GM12878 (cell line): Measurements from ENCODE around the gene SLC25A29. TPM values are rescaled to one million over a fixed set of nuclear protein-coding genes. Genes with fewer than 3 reads are reported as not detected.

Experiments used
- ATAC-seq: fragments of 200-7000 bp; cut with Tn5 transposase; 3 replicates; pipeline ENCODE4 v1.9.1; 2020; ENCODE audit warnings: mild to moderate bottlenecking, moderate library complexity
- BruUV-seq: library from RNA; stranded (reverse); fragments of 400-500 nt; replicated peaks from 2 replicates; lab custom pipeline; 2021; lab: Mats Ljungman, UMichigan
- CTCF ChIA-PET: fragments of 300-600 bp; sonication (Branson Sonifier 250); formaldehyde crosslinking; extraction: SDS; loops from one replicate; lab custom pipeline; 2021; ENCODE audit warnings: inconsistent platforms; lab: Yijun Ruan, JAX
- POLR2A ChIA-PET: fragments of 350-600 bp; formaldehyde crosslinking; extraction: SDS; loops from one replicate; lab custom pipeline; 2021; ENCODE audit warnings: inconsistent platforms; lab: Charles Lee
- RAD21 ChIA-PET: fragments of 300-600 bp; sonication (Branson Sonifier 250); formaldehyde crosslinking; loops from one replicate; lab custom pipeline; 2023; ENCODE audit warnings: antibody characterized with exemption; ENCODE audit not compliant: unreplicated experiment; lab: Charles Lee
- SMC1A ChIA-PET: fragments of 300-600 bp; sonication (Branson Sonifier 250); formaldehyde crosslinking; loops from one replicate; lab custom pipeline; 2023; ENCODE audit not compliant: unreplicated experiment, uncharacterized antibody; lab: Charles Lee
- DNase-seq: peaks from one replicate; pipeline ENCODE4 v3.0.0-alpha.2; 2011; ENCODE audit warnings: low read depth, low spot score
- FAIRE-seq: peaks from 3 replicates; lab custom pipeline; 2011; peaks lifted over from hg19 to GRCh38; lab: Jason Lieb, UNC
- H2AFZ ChIP-seq: 2 replicates; pipeline ENCODE4 v1.6.0; 2011; ENCODE audit warnings: low read depth, low read length, control low read depth; ENCODE audit not compliant: control insufficient read depth
- H3K27ac ChIP-seq: 2 replicates; pipeline ENCODE4 v1.5.1; 2011; ENCODE audit warnings: control low read depth; ENCODE audit not compliant: control insufficient read depth, insufficient read depth
- H3K27me3 ChIP-seq, 2 experiments: replicated peaks in 1 of 2; 2 replicates each; pipeline versions ENCODE4 v1.6.0 to v1.6.1; 2011; ENCODE audit warnings: low read length in 1 of 2; ENCODE audit not compliant: control insufficient read depth in 2 of 2, insufficient read depth in 2 of 2
- H3K36me3 ChIP-seq, 2 experiments: 2 replicates each; pipeline ENCODE4 v1.5.1; 2011; ENCODE audit warnings: low read length in 1 of 2; ENCODE audit not compliant: control insufficient read depth in 2 of 2, insufficient read depth in 2 of 2
- H3K4me1 ChIP-seq: 2 replicates; pipeline ENCODE4 v1.6.1; 2011; ENCODE audit warnings: mild to moderate bottlenecking, low read length, moderate library complexity, mixed read lengths; ENCODE audit not compliant: control insufficient read depth, insufficient read depth
- H3K4me2 ChIP-seq: 2 replicates; pipeline ENCODE4 v1.6.0; 2011; ENCODE audit warnings: control low read depth; ENCODE audit not compliant: control insufficient read depth, insufficient read depth
- H3K4me3 ChIP-seq: fragments of 200-600 bp; sonication (generic); 2 replicates; pipeline ENCODE4 v1.5.1; 2016
- H3K79me2 ChIP-seq: 2 replicates; pipeline ENCODE4 v1.6.0; 2011; ENCODE audit warnings: low read length; ENCODE audit not compliant: control insufficient read depth, insufficient read depth
- H3K9ac ChIP-seq: 2 replicates; pipeline ENCODE4 v1.8.0; 2011; ENCODE audit warnings: low read length, control low read depth, mixed read lengths; ENCODE audit not compliant: control insufficient read depth, insufficient read depth
- H3K9me3 ChIP-seq: replicated peaks from 3 replicates; pipeline ENCODE4 v1.5.1; 2011; ENCODE audit warnings: mild to moderate bottlenecking, low read length; ENCODE audit not compliant: control insufficient read depth, insufficient read depth
- H4K20me1 ChIP-seq: 2 replicates; pipeline ENCODE4 v1.6.0; 2011; ENCODE audit not compliant: control insufficient read depth, insufficient read depth
- ATF3 ChIP-seq: IDR thresholded peaks from 2 replicates; pipeline ENCODE4 v1.6.1; 2011; ENCODE audit warnings: low read depth, mild to moderate bottlenecking, low read length, moderate library complexity, borderline replicate concordance; ENCODE audit errors: extremely low read depth
- BHLHE40 ChIP-seq, 2 experiments: fragments of 450-650 bp in 1 of 2; IDR thresholded peaks; 2 replicates each; pipeline ENCODE4 v1.6.1; 2011 to 2017; ENCODE audit warnings: low read depth in 2 of 2, borderline replicate concordance in 1 of 2, improper control_type of control experiment in 1 of 2, low read length in 1 of 2, mild to moderate bottlenecking in 1 of 2
- CBFB ChIP-seq: IDR thresholded peaks from 2 replicates; pipeline ENCODE4 v1.6.1; 2016; ENCODE audit warnings: antibody characterized with exemption, low read depth
- CHD2 ChIP-seq: IDR thresholded peaks from 2 replicates; pipeline ENCODE4 v1.6.1; 2011; ENCODE audit warnings: low read depth, low read length, improper control_type of control experiment, borderline replicate concordance
- ESRRA ChIP-seq: IDR thresholded peaks from 2 replicates; pipeline ENCODE4 v1.6.1; 2012; ENCODE audit warnings: mild to moderate bottlenecking, low read length, improper control_type of control experiment
- HDAC6 ChIP-seq: fragments of 200-600 bp; sonication (generic); IDR thresholded peaks from one replicate; pipeline ENCODE4 v1.8.0; 2017; ENCODE audit warnings: antibody characterized with exemption; ENCODE audit not compliant: unreplicated experiment
- IKZF1 ChIP-seq: fragments of 450-650 bp; conservative IDR thresholded peaks from 2 replicates; pipeline ENCODE4 v1.6.1; 2017; ENCODE audit warnings: antibody characterized with exemption, mild to moderate bottlenecking
- IRF5 ChIP-seq: fragments of 450-650 bp; IDR thresholded peaks from 2 replicates; pipeline ENCODE4 v1.6.1; 2017; ENCODE audit warnings: borderline replicate concordance
- JUND ChIP-seq: IDR thresholded peaks from 2 replicates; pipeline ENCODE4 v1.6.1; 2012; ENCODE audit warnings: low read depth, mild to moderate bottlenecking, low read length, improper control_type of control experiment, moderate library complexity
- LARP7 ChIP-seq: fragments of 450-650 bp; IDR thresholded peaks from 2 replicates; pipeline ENCODE4 v1.6.1; 2017; ENCODE audit warnings: mild to moderate bottlenecking
- MEF2B ChIP-seq: fragments of 450-650 bp; IDR thresholded peaks from 2 replicates; pipeline ENCODE4 v1.6.1; 2018; ENCODE audit warnings: mild to moderate bottlenecking, moderate library complexity; ENCODE audit not compliant: partially characterized antibody, poor library complexity, severe bottlenecking
- MXI1 ChIP-seq: fragments of 150-350 bp; IDR thresholded peaks from 2 replicates; pipeline ENCODE4 v1.6.1; 2011; ENCODE audit warnings: low read depth, mild to moderate bottlenecking, inconsistent platforms, low read length, improper control_type of control experiment
- NFYB ChIP-seq: IDR thresholded peaks from 2 replicates; pipeline ENCODE4 v1.6.1; 2011; ENCODE audit warnings: low read depth, mild to moderate bottlenecking, low read length, improper control_type of control experiment, moderate library complexity; ENCODE audit not compliant: insufficient read depth
- NR2F1 ChIP-seq: fragments of 450-650 bp; conservative IDR thresholded peaks from 2 replicates; pipeline ENCODE4 v1.6.1; 2017; ENCODE audit warnings: mild to moderate bottlenecking
- PAX5 ChIP-seq: IDR thresholded peaks from 2 replicates; pipeline ENCODE4 v1.6.1; 2011; ENCODE audit warnings: low read depth, low read length, borderline replicate concordance
- RB1 ChIP-seq: fragments of 450-650 bp; formaldehyde crosslinking; IDR thresholded peaks from 2 replicates; pipeline ENCODE4 v1.6.1; 2017; ENCODE audit warnings: mild to moderate bottlenecking, borderline replicate concordance
- RELB ChIP-seq: fragments of 450-650 bp; IDR thresholded peaks from 2 replicates; pipeline ENCODE4 v1.6.1; 2017; ENCODE audit warnings: low read depth, mild to moderate bottlenecking, moderate library complexity
- RUNX3 ChIP-seq: IDR thresholded peaks from 2 replicates; pipeline ENCODE4 v1.6.1; 2012; ENCODE audit warnings: low read length, inconsistent platforms
- SUZ12 ChIP-seq: fragments of 200-600 bp; sonication (generic); IDR thresholded peaks from one replicate; pipeline ENCODE4 v1.6.1; 2018; ENCODE audit warnings: antibody characterized with exemption, mild to moderate bottlenecking; ENCODE audit not compliant: unreplicated experiment
- WGBS: methylation state at CpG from one replicate; pipeline ENCODE4 v1.1.6; 2016; ENCODE audit warnings: low lambda C conversion rate; ENCODE audit not compliant: insufficient replicate concordance, insufficient coverage; ENCODE audit errors: missing lambda C conversion rate; 5-methylcytosine and 5-hydroxymethylcytosine counted together
- in situ Hi-C: fragments of 300-500 bp; cut with MboI; formaldehyde crosslinking; loops from 9 replicates; pipeline ENCODE4 v1.14.3; 2018; ENCODE audit warnings: mixed read lengths
- intact Hi-C: fragments of 100-400 bp; cut with micrococcal nuclease; formaldehyde crosslinking; loops from one replicate; pipeline ENCODE4 v1.14.2; 2022; ENCODE audit not compliant: unreplicated experiment
- polyA plus RNA-seq, 11 experiments: library from polyadenylated mRNA; depleted of rRNA in 4 of 11; unstranded in 6 of 11; stranded (reverse) in 5 of 11; fragments of >200 nt; fragmentation: Nextera tagmentation in 4 of 11; fragmentation: Illumina TruSeq in 1 of 11; extraction: Ambion mirVana in 4 of 11; extraction: Trizol in 1 of 11; gene quantifications; 1 replicate in 1 of 11; 2 replicates in 10 of 11; pipeline versions ENCODE4 v1.2.1 to v1.2.3, GENCODE V29; 2011 to 2016; ENCODE audit warnings: inconsistent platforms in 2 of 11, missing spikeins in 2 of 11, low read depth in 1 of 11
- total RNA-seq, 4 experiments: library from RNA; depleted of rRNA in 3 of 4; stranded (reverse); fragments of >200 nt in 3 of 4; fragmentation: Illumina TruSeq in 1 of 4; extraction: Trizol in 1 of 4; gene quantifications; 2 replicates each; pipeline versions ENCODE4 v1.2.1 to v1.2.3, GENCODE V29; 2013 to 2021

Gene SLC25A29
- total and polyA plus RNA-seq, 10 of the 15 experiments (the other 5 are each of a cell fraction or from before 2014, with no cell fraction given) = 0.42 to 13.3 (median 4.0) TPM; not detected in 1

- Histone ChIP-seq H3K4me1 (no peaks in the 10 kb centered on the region), H3K4me3 (no peak overlapping the region), H3K9ac (no peak overlapping the region), H3K36me3 (no peaks in the 10 kb centered on the region), H3K4me2 (no peak overlapping the region), H3K79me2 (no peaks in the 10 kb centered on the region), H3K27ac (no peak overlapping the region), H4K20me1 (no peaks in the 10 kb centered on the region), H2AFZ (no peak overlapping the region), H3K27me3 (no peaks in the 10 kb centered on the region), H3K9me3 (no peaks in the 10 kb centered on the region)
- FAIRE-seq = no peak
- RAD21 ChIA-PET = interaction anchor here (0.7 to 1.5 kb wide), 5 partner anchors 49 to 130 kb away, joined by 3 to 5 read pairs (median 3); partner anchors contain the start of gene DEGS2
- WGBS = 33% methylated on average over 9 of the region's 9 CpGs
- CTCF ChIA-PET = interaction anchor here (0.9 to 2.4 kb wide), 7 partner anchors 8 to 355 kb away, joined by 3 to 12 read pairs (median 4); no protein-coding TSS in a partner anchor
- no peak for ATAC-seq
- intact Hi-C loops = no loop called here
- no peak for DNase-seq
- BruUV-seq = no TSS peak
- SMC1A ChIA-PET = interaction anchor here (0.9 to 1.8 kb wide), 2 partner anchors 12 to 87 kb away, joined by 3 to 9 read pairs; no protein-coding TSS in a partner anchor
- in situ Hi-C loops = loop anchor here (10.0 kb wide), 1 partner anchor 355 kb away; no protein-coding TSS in a partner anchor
- POLR2A ChIA-PET = interaction anchor here (0.5 to 0.8 kb wide), 2 partner anchors 46 to 48 kb away, joined by 3 to 4 read pairs; no protein-coding TSS in a partner anchor
- TF ChIP-seq JUND (no peak), BHLHE40 (IDR thresholded peaks at IDR 0.05; ENCODE audit: borderline replicate concordance in 1 of 2, low read depth in 2 of 2, low read length in 1 of 2) (peak in 1 of 2 experiments; percentile 24; a peak in 1 of 4 replicates), IRF5 (no peak), HDAC6 (no peak), MXI1 (no peak), CBFB (no peak), NFYB (no peak), ATF3 (no peak), RELB (no peak), ESRRA (no peak), SUZ12 (no peak), LARP7 (no peak), PAX5 (no peak), MEF2B (peak; percentile 59), RUNX3 (no peak), NR2F1 (peak; percentile 74), RB1 (no peak), CHD2 (no peak), IKZF1 (peak; percentile 27; the same call in 1 of the 2 replicates)
Measured at GRCh38 chr14:100289916-100290606, 16.2 kb downstream of the SLC25A29 start.
